Activated CD4-positive, CD25-positive, alpha-beta regulatory T cell treated with anti-CD3 and anti-CD28 coated beads, Interleukin-2, amount 50 U/mL, for 72 hours (primary cell): ENCODE results near the gene YPEL4.
"Not testable (repeated sequence)": the region's sequence is repeated elsewhere in the genome, so short reads cannot be mapped to it uniquely, and the experiment has no call there.

ENCODE experiments used
- DNase-seq: peaks from one replicate; pipeline ENCODE4 v3.0.0; 2021

The YPEL4 gene, protein sequence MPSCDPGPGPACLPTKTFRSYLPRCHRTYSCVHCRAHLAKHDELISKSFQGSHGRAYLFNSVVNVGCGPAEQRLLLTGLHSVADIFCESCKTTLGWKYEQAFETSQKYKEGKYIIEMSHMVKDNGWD

DNA sequence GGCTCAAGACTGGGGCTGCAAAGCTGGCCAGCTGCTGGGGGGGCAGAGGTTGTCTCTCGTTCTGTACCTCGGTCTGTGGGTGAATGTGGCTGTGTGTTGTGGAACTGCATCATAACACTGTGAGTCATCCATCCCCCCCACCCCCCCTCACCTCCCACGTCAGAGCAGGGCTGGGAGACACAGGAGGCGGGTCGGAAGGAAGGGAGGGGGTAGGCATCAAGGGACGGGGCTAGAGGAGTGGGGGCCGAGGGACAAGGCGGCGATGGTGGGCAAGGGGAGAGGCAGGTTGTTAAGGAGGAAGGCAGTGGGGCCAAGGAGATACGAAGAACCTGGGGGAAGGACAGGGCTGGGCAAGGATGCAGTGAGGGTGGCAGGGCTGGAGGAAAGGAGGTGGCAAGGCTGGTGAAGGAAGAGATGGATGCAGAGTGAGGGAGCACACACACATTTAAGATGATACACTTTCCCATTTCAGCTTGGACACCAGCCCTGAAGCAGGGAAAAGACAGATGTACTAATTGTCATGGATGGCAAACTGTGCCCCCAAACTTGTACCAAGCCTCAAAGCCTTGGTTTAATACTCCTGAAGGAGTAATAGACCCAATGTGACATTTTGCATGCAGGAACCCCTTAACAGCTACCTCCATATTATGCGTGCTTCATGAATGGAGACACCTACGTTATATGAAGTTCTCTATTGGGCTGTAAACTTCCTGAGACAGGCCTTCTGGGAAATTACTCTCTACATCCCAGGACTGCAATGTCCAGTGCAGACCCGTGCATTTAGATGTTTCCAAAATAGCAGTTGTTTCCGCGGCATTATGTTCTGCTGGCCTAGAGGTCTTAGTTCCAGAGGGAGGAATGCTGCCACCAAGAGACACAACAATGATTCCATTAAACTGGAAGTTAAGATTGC is at the start of gene YPEL4:
YPEL4 (minus strand) TSS at position 87 of the 913 bp plus-strand sequence. CDS start 2,805 bp downstream, outside the sequence.
- DNase-seq, result no peak

DNA sequence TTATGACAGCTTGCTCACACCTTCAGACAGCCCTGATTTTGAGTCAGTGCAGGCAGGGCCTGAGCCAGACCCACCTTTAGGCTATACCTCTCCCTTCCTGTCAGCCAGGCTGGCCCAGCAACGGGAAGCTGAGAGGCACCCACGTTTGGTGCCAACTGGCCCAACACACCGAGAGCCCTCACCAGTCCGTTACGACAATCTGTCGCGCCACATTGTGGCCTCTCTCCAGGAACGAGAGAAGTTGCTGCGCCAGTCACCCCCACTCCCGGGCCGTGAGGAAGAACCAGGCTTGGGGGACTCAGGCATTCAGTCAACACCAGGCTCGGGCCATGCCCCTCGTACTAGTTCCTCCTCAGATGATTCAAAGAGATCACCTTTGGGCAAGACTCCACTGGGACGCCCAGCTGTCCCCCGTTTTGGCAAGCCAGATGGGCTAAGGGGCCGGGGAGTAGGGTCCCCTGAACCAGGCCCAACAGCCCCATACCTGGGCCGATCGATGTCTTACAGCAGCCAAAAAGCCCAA is 49.2 kb upstream of the YPEL4 start:
- no peak for DNase-seq

DNA sequence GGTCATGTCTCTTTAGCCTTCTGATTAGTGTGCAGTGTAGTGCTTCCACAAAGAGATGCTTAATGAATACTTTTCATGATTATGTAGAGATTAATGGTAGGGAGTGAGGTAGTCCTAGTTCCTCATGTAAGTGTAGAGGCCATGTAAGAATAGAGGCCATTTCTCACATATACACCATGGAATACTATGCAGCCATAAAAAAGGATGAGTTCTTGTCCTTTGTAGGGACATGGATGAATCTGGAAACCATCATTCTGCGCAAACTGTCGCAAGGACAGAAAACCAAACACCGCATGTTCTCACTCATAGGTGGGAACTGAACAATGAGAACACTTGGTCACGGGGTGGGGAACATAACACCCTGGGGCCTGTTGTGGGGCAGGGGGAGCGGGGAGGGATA is 40.8 kb upstream of the YPEL4 start:
- not testable (repeated sequence) for DNase-seq

DNA sequence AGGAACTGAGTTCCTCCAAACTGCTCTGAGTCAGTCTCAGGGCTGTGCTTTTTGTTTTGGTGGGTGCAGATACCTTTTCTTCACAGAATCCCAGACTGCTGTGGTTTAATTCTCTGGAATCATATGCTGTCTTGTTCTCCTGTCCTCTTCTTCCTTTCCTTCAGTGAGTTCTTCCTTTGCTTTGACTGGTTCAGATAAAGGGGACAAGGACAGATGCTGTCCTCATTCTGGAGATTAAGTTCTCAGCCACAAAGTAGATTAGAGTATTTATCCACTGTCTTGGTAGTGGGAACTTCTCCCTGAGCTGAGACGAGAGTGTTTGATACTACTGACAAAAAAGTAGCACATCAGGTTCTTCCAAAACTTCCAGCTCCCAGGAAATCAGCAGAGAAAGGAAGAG is 31.5 kb upstream of the YPEL4 start:
- no peak for DNase-seq

DNA sequence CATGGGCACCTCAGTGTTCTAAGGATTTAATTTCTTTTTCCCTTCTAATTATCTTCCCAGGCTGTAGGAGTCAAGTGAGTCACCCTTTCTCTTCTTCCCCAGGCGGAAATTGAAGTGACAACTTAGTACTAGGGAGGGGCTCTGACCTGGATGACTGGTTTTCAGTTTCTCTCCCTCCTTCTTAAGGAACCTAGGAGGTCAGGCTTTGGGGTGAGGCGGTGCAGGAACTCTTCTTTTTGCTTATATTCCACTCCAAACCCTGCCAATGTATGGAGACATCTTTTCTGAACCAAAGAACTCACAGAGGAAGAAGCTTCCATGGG is 30.8 kb upstream of the YPEL4 start:
- no peak for DNase-seq

DNA sequence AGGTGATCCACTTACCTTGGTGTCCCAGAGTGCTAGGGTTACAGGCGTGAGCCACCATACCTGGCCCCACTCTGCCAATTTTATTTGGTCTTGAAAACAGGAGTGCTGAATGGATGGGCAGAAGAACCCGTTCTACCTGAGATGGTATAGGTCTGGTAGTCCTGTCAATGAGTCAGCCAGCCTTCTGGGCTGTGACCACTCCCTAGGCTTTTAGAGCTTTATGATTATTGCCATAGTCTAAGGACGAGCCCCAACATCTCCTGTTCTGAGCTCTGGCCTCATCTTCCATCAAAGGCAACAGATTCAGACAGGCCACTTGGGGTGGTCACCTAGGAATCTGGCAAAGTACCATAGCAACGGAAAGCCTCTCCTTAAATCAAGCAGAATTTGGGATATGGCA is 29.7 kb upstream of the YPEL4 start:
- no peak for DNase-seq

DNA sequence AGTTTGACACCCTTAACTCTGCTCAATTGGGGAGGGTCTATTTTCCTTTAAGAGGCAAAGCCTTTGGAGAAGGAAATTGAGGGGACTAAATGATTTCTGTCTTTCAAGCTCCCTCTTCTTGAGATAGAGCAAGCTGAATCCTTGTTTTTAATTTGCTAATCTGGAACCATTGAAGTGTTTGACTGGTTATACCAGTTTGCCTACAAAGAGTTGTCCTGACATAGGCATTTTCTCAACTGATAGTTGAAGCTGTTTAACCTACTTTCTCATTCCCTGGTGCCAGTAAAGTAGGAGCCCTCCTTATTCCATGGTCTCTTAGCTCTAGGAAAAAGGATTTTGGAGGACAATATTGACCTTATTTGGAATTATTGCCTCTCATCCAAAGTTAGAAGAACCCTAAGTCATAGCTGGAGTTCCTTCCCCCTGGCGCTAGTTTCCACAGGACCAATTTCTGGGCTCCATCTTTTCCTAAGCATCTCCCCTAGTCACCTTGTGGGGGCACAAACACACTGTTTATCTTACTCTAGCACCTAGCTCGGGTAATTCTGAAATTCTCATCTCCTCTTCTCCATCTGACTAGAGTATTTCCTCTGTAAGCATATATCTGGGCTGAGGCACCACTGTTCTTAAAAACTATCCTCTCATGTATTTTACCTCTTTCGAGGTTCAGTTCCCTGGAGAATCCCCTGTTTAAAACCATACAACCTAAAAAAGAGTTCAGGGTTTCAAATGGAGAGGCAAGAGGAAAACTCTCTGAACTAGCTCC is 25.6 kb upstream of the YPEL4 start:
- no peak for DNase-seq

DNA sequence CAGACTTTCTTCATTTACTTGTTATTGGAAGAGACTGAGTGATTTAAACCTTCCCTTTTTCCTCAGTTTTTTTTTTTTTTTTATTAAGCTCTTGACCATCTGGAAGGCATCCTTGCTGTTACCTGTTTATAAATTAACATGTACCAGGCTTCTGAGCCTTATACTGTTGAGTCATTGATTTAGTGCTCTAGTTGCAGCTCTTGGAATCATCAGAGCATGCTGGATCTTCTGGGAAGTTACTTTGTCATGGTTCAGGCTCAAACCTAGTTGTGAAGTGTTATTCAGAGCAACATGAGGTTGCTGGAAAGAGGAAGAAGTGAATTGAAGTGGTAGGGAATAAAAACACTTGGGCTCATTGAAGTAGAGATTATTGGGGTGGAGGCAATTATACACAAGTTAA is 24.5 kb upstream of the YPEL4 start:
- DNase-seq, result no peak

DNA sequence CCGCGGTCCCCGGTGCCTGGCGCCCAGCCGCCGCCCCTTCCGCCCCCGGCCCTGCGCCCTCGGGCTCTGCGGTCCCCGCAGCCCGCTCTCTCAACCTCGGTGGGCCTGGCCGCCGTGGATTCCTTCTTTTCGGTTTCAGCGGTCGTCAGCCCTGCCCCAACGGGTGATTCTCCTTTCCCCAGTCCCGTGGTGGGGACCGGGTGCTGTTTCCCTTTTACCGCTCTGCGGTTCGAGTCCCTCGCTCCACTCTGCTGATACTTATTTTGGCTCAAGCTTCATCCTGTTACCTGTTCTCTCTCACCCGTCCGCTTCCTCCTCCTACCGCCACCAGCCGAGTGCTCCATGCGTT is 18.7 kb upstream of the YPEL4 start:
- no peak for DNase-seq

DNA sequence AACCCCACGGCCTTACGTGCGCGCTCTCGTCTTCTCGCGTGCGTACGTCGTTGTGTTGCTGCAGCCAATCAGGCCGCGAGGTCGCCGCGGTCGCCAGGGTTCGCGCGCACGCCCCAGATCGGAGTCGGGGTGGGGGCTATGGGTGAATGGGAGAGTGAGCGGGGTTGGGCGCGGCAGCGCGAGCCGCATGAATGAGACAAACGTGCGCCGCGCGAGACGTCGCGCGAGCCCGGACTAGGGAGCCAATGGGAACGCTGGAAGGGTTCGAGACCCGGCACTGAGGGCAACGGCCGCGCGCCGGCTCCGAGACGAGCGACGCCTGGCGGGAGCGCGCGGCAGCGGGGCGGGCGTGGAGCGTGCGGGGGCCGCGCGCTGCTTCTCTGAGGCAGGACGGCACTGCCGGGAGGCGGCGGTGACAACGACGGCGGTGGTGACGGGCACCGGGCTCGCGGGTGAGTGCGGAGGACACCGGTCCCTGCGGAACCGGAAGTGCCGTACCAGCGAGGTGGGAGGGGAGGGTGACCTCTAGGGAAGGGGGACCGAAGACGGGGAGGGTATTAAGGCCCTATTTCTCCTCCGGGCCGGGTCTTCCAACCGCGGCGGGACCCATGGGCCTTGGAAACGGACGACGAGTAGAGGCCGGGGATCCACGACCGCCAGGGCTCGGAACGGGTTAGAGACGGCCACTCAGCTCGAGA is 18.2 kb upstream of the YPEL4 start, which contains the start of gene ZDHHC5:
ZDHHC5 (plus strand) TSS at position 379 of the 698 bp plus-strand sequence. CDS start 4,977 bp downstream, outside the sequence.
- peak; percentile 97 for DNase-seq

DNA sequence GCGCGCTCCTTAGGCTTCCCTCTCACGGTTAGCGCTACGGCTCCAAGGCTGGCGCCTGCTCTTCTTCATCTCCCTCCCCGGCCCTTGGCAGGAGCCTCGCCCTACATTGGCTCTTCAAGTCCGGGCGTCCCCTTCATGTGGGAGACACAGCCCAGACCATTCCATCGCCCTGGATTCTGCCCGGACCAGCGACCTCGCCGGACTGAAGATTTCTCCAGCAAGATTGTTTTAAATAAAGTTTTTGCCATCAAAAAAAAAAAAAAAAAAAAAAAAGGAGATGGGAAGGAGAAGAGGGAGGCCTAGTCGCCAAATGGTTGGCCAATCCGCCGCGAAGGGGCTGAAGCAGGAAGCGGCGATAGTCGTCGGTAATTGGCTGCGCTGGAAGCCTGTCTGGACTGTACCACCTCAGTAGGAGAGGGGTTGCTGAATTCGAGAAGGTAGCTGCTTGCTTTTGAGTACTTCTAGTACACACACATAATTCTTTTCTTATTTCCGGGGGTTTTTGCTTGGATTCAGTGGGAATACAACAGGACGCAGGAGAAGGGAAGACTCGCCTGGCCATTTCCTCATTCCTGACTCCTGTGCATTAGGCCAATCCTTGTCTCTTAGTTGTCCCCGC is 17.5 kb upstream of the YPEL4 start:
- peak; percentile 84 for DNase-seq

DNA sequence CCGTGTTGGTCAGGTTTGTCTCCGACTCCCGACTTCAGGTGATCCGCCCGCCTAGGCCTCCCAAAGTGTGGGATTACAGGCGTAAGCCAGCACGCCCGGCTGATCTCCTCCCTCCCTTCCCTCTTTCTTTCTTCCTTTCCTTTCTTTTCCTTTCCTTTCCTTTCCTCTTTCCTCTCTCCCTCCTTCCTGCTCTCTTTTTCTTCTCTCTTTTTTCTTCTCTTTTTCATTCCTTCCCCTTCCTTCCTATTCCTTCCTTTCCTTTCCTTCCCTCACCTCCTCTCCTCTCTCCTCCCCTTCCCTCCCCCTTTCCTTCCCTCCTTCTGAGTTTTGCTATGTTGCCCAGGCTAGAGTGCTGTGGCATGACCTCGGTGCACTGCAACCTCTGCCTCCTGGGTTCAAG is 14.3 kb upstream of the YPEL4 start:
- DNase-seq, result no peak

DNA sequence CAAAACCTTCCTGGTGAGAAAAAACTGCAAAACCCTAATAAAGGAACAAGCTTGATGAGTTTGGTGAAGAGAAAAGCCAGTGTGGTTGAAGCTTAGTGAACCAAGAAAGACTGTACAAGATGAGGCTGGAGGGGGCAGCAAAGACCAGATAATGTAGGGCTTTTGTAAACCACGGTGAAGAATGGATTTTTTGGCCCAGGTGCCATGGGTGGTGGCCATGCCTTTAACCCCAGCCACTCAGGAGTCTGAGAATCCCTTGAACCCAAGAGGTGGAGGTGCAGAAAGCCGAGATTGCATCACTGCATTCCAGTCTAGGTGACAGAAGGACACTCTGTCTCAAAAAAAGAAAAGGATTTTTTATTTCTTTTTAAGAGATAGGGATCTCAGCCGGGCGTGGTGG is 13.2 kb upstream of the YPEL4 start:
- DNase-seq, result no peak

DNA sequence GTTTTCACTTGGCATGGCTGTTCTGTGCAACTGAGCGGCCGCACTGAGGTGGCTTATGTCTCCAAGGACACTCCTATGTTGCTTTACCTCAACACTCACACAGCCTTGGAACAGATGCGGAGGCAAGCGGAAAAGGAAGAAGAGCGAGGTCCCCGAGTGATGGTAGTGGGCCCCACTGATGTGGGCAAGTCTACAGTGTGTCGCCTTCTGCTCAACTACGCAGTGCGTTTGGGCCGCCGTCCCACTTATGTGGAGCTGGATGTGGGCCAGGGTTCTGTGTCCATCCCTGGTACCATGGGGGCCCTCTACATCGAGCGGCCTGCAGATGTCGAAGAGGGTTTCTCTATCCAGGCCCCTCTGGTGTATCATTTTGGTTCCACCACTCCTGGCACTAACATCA is 10.0 kb upstream of the YPEL4 start:
- no peak for DNase-seq

DNA sequence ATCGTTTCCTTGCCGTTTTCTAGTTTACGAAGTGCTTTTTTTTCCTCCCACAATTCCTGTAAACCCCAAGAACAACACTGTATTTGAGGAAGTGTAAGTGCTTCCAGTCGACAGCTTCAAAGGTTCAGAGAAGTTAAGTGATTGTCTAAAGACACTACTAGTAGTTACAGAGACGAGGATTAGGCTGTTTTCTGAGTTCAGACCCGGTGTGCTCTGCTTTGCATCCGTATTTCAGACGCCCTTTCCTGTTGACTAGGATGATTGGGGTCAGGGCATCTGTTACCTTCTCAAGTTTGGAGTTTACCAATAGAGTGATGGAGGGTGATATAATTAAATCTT is 8.3 kb upstream of the YPEL4 start:
- no peak for DNase-seq

DNA sequence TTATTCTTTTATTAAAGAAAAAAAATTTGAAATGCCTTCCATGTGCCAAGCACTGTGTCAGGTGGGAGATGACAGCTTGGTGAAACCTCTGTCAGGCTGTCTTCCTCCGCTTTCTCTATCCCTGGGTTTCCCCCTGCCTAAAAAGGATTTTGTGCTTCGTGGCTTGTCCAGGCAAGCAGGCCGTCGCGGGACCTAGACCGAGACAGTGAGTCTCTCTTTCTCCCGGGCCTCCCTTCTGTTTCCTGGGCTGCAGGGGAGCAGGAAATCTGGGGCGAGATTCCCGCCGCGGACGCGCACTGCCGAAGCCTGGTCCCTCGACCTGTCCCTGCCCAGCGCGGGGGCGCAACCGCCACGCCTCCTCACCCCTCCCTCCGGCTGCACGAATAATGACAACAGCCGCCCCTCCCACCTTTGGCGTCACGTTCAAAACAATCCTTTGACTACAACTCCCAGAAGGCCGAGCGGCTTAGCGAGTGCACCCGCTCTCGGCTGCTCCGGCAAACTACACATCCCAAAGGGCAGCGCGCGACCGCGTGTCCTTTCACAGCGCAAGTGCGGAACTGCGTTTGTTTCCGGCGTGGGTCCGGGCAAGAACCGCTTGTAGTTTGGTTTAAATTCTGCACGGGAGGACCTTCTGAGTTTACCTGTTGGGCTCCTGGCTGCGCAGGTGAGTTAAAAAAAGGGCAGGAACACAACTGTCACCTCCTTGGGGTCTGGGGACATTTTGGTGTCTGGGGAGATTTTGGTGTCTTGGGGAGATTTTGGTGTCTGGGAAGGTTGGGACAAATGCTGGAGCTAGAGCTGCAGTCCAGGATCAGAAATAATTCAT is 7.7 kb upstream of the YPEL4 start, which contains the start of gene CLP1:
CLP1 (plus strand) TSS at position 569 of the 829 bp plus-strand sequence. CDS start 1,715 bp downstream, outside the sequence.
- peak; percentile 97 for DNase-seq

DNA sequence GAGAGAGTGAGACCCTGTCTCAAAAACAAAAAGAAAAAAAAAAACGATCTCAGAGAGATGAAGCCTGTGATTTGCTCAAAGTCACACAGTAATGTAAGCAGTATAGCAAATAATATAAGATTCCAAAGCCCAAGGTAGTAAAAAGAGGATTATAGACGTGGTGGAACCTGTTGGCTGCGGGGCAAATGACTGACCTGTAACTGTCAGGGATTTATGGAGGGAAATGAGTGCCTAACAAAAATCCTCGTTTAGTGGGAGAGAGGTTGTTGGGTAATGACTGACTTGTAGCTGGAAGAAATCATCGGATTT is 7.1 kb upstream of the YPEL4 start:
- no peak for DNase-seq

DNA sequence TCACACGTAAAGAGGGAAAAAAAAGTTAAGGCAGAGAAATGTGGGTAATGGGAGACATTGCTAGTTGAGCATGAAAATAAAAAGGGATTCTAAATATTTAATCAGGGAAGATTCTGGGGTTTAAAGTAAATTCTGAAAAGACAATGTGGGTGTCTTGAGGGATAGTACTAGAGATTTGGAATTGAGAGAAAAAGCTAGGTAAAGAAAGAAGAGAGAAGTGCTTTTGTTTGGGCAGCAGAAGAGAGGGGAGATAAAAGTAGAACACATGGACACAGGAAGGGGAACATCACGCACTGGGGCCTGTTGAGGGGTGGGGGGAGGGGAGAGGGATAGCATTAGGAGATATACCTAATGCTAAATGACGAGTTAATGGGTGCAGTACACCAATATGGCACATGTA is 3.5 kb upstream of the YPEL4 start:
- DNase-seq, result no peak

DNA sequence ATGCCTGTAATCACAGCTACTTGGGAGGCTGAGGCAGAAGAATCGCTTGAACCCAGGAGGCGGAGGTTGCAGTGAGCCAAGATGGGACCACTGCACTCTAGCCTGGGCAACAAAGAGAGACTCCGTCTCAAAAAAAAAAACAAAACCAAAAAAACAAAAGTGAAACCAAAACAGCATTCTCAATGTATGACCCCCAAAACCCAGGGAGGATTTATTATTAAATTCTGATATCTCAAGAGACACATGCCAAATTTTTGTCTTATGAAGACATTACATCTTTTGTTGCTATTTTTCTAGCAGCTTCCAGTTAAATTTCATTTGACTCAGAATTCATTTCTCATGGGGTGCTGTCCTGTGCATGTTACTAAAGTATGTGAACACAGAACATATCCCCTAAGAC is 3.0 kb upstream of the YPEL4 start:
- DNase-seq, result no peak

DNA sequence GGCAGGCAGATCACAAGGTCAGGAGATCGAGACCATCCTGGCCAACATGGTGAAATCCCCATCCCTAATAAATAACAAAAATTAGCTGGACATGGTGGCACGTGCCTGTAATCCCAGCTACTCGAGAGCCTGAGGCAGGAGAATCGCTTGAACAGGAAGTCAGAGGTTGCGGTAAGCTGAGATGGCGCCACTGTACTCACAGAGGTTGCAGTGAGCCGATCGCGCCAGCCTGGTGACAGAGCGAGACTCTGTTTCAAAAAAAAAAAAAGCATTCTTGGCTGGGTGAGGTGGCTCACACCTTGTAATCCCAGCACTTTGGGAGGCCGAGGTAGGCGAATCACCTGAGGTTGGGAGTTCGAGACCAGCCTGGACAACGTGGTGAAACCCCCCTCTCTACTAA is 2.5 kb upstream of the YPEL4 start:
- DNase-seq, result not testable (repeated sequence)

DNA sequence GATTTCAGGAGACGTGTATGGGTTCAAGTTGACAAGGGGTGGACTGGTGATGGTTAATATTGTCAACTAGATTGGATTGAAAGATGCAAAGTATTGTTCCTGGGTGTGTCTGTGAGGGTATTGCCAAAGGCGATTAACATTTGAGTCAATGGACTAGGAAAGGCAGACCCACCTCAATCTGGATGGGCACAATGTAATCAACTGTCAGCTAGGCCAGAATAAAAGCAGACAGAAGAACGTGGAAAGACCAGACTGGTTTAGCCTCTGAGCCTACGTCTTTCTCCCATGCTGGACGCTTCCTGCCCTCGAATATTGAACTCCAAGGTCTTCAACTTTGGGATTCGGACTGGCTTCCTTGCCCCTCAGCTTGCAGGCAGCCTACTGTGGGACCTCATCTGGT is 1.7 kb upstream of the YPEL4 start:
- DNase-seq, result no peak

DNA sequence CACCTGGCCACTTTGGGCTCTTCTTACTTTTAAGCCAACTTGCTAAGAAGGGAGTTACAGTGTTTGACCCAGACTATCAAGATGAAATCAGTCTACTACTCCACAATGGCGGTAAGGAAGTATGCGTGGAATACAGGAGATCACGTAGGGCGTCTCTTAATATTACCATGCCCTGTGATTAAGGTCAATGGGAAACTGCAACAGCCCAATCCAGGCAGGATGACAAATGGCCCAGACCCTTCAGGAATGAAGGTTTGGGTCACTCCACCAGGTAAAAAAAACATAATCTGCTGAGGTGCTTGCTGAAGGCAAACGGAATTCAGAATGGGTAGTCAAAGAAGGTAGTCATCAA is 1.0 kb upstream of the YPEL4 start:
- no peak for DNase-seq
